AG08396 (cell line): ENCODE results near the gene CMTM2.
"Not testable (repeated sequence)": the region's sequence is repeated elsewhere in the genome, so short reads cannot be mapped to it uniquely, and the experiment has no call there.

Experiments
- DNase-seq: peaks from one replicate; pipeline ENCODE4 v3.0.0; 2012; ENCODE audit warnings: low spot score, mixed read lengths

The CMTM2 gene

DNA sequence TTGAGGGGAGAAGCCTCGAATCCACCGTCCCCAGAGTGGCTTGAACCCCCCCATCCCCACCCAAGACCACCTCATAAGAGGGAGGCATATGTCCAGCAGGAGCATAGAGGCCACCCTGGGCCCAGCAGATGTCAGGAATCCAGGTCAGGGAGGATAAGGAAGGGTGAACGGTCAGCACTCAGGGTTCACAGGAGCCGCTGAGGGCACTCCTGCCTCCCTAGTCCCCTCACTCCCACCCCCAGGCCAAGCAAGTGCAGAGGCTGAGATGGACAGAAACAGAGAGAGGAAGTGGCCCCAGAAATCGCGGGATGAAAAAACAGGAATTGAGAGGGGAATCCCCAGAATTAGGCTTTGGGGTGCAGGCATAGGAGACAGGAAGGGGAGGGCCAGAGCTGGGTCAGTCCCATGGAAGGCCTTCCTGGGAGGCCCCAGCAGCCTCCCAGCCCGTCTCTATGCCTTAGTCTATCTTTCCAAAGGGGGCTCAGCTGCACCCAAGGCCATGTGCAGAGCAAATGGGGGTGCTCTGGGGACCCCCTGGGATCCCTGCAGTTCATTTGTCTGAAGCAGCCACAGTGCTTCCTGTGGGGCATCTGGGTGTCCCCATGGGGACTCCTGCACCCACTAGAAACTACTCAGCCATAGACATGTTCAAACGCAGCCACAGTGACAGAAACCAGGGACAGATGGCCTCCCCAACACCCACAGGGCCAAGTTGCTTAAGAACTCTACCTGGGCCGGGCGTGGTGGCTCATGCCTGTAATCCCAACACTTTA is 26.9 kb downstream of the CMTM2 start:
- DNase-seq, result no peak

GRCh38 chr16:66608241-66609138 is 29.2 kb downstream of the CMTM2 start:
- DNase-seq, result peak; percentile 93

GRCh38 chr16:66609139-66609510 is 29.9 kb downstream of the CMTM2 start:
- no peak for DNase-seq

DNA sequence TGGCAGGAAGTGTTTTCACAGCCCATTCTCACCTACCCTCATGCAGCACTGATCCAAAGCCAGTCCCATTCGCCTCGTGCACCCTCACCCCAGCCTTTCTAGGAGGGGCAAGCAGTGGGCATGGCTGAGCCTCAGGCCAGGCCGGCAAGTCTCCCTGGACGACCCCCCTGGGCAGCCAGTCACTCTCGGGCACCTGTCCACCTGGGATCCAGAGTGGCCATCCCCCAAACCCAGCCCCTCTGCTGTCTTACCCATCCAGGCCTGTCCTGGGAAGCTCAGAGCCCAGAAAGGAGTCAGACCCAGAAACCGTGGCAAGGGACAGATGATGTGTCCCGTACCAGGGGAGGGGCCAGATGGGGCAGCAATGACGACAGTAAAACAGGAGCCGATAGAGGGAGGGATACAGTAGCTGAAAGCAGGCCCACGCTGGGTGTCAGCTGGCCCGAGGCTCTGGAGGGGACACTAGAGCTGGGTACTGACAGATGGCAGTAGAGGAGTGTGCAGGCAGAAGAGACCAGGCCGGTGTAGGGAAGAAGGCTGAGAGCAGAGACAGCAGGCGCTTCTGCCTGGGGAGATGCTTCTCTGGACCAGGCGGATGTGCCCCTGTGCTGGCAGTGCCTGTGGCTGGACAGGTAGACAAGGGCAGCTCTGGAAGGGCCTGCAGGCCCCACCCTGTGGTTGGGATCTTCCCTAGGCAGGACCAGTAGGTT is 31.0 kb downstream of the CMTM2 start:
- DNase-seq, result no peak

- DNase-seq, result not testable (repeated sequence)
These were observed 32.6 kb downstream of the CMTM2 start for GRCh38 chr16:66611911-66612310.

DNA sequence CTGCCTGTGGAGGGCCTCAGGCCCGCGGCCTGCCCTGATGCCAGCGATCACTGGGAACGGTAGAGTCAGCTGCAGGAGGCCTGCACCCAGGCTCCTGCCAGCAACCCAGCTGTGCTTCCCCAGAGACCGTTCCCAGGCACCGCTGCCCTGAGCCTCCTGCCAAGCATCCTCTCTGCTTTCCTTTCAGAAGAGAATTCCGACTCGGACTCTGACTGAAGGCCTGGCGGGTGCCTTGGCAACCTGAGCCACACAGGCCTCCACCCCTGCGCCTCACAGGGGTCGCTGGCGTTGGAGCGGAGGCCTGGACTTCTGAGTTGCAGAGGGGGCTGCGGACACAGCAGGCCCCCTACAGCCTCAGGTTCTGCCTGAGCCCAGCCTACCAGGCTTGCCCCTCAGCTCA is 33.2 kb downstream of the CMTM2 start:
- no peak for DNase-seq

GRCh38 chr16:66614161-66614802 is 35.0 kb downstream of the CMTM2 start:
- no peak for DNase-seq

GRCh38 chr16:66616169-66616568 is 36.9 kb downstream of the CMTM2 start:
- DNase-seq, result no peak

DNA sequence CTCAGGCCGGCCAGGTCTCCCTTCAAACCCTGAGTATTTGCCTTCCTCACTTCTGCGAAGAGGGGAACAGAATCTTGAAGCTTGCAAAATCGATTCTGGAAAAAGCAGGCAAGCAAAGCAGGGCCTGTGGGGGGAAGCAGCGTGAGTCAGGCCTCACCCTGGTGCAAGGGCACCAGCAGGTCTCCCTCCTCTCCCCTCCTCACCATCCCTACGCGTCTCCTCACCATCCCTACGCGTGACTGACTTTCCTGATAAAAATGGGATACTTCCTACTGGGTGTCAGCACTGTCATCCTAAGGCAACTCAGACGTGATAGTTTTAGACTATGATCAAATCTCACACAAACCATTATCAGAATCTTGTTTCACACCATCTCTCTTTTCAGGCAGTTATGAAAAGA is 37.3 kb downstream of the CMTM2 start:
- DNase-seq, result no peak

DNA sequence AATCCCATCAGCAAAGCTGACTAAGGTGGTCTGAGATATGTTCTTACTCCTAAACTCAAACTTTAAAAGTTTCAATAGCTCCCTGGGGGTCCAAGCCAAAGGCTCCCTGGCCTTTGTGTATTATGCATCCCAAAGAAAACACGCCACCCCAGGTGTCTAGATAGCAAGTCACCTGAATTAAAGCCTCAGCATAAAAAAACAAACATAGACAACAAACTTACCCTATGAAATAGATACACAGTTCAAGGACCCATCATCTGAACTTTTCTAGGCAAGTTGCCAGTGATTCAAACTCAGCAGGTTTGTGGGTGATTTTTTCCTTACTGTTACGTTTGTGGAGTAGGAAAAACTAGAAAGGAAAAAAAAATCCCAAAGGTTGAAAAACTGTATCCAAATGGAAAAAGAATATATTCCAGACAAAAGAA is 37.8 kb downstream of the CMTM2 start:
- DNase-seq, result no peak

GRCh38 chr16:66617728-66618127 is 38.5 kb downstream of the CMTM2 start:
- DNase-seq, result no peak

DNA sequence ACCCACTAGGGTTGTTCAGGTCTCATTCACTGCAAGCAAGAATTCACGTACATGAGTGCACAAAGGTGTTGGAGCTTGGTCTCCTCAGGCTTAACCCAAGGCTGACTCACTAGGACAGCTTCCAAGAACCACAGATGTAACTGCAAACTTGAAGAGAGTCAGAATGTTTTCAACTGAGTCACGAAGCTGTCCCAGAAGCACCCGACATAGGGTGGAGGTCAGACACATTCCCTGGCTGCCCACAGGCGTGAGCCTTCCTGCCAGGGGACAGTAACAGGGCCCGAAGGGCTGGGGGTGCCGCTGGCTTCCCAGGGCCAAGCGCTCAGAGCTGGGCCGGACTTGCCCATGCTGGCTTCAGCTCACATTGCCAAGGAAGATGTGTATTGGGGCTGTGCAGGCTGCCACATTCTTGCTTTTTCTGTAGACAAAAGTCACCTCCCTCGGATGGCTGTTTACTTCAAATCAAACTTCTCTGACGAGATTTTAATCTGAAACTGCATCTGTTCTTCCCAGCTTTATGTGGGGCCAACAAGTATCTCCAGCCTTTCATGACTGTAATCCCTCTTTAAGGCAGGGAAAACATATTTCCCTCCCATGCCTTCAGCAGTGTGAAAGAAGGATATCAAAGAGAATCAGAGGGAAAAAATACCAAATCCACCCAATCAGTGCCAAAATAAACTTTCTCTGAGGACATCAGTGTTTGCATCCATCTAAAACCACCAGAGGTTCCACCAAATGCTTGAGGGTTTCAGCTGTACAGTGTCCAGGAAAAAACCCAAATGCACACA is 39.5 kb downstream of the CMTM2 start:
- DNase-seq, result peak; percentile 90

- no peak for DNase-seq
These were observed 40.5 kb downstream of the CMTM2 start for GRCh38 chr16:66619534-66620428.

GRCh38 chr16:66620429-66620795 is 41.1 kb downstream of the CMTM2 start:
- no peak for DNase-seq

DNA sequence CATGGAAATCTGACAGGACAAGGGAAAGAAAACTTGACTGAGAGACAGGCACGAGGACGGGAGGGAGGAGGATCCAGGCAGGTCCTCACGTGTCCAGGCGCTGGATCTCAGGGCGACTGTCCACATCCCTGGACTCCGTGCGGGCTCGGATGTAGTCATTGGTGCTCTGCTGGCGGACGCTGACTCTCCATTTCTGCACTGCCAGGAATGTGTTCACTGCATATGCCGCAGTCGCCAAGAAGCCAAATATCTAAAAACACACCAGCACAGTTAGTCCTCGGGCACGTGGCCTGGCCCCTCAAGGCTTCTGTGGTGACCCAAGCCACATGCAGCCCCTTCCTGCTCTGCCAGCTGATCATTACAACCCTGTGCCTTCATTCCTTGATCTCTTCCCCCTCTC is 42.7 kb downstream of the CMTM2 start:
- DNase-seq, result no peak

DNA sequence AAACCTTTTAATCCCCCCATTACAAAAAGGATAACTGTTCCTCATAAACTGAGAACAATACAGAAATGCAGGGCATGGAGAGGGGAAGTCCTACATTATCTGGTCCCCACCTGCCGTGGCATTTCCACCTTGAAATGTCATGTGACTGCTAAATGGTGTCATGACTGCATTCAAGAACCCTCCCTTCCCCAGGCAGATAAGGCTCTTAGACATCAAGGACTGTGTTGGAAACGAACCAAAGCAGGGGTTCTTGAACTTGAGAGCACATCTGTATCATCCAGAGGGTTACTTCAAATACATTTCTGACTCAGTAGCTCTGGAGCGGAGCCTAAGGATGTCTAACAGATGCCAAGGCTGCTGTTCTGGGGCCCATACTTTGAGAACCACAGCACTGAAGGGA is 43.6 kb downstream of the CMTM2 start:
- no peak for DNase-seq

GRCh38 chr16:66623755-66624154 is 44.5 kb downstream of the CMTM2 start:
- DNase-seq, result no peak

GRCh38 chr16:66627611-66628378 is 48.5 kb downstream of the CMTM2 start:
- not testable (repeated sequence) for DNase-seq

- no peak for DNase-seq
These were observed 50.6 kb downstream of the CMTM2 start for GRCh38 chr16:66629856-66630255.
